ENCODE measurements around the gene YWHAE.

DNA sequence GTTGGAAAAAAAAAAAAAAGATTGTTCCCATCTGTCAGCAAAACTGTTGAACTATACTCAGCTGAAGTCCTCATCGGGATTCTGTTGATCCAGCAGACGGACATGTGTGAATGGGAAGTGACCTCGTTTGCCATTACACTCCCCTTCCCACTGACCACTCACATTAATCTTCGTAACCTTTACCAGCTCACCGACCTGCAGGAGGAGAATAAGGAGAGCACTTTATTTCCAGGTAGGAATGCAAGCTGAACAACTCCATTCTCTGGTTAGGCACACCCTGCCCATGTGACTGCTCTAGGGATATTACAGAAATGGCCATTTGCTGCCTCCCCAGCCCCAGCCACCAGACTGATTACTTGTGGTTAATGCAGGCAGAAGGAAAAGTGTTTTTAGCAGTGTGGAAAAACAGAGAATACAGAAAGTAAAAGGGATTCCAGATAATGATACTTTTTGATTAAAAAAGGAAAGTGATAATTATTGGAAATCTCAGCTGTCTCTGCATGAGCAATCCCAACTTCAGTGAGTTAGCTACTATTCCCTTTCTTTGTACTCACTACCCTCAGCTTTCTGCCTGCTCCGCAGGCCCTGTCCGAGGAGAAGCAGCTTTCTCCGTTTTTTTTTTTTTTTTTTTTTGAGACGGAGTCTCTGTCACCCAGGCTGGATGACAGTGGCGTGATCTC is 23.6 kb upstream of the YWHAE start:
- TF ChIP-seq, protein P1, sequence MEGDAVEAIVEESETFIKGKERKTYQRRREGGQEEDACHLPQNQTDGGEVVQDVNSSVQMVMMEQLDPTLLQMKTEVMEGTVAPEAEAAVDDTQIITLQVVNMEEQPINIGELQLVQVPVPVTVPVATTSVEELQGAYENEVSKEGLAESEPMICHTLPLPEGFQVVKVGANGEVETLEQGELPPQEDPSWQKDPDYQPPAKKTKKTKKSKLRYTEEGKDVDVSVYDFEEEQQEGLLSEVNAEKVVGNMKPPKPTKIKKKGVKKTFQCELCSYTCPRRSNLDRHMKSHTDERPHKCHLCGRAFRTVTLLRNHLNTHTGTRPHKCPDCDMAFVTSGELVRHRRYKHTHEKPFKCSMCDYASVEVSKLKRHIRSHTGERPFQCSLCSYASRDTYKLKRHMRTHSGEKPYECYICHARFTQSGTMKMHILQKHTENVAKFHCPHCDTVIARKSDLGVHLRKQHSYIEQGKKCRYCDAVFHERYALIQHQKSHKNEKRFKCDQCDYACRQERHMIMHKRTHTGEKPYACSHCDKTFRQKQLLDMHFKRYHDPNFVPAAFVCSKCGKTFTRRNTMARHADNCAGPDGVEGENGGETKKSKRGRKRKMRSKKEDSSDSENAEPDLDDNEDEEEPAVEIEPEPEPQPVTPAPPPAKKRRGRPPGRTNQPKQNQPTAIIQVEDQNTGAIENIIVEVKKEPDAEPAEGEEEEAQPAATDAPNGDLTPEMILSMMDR (IDR thresholded peaks at IDR 0.05) = no peak
- TF ChIP-seq POLR2A (IDR thresholded peaks at IDR 0.05) (no peak), POLR2AphosphoS5 (IDR thresholded peaks at IDR 0.05) (no peak)
